CD4-positive, alpha-beta memory T cell (primary cell): Measurements from ENCODE around the gene GLB1L2. TPM values are rescaled to one million over a fixed set of nuclear protein-coding genes. Genes with fewer than 3 reads are reported as not detected.

Experiments used
- CTCF ChIA-PET: fragments of 350-600 bp; sonication (Branson Sonifier 250); formaldehyde crosslinking; loops from one replicate; lab custom pipeline; 2021; ENCODE audit warnings: inconsistent platforms; ENCODE audit not compliant: partially characterized antibody; lab: Charles Lee
- POLR2A ChIA-PET: fragments of 350-600 bp; sonication (Branson Sonifier 250); formaldehyde crosslinking; loops from one replicate; lab custom pipeline; 2021; ENCODE audit not compliant: partially characterized antibody; lab: Charles Lee
- DNase-seq, 5 donors: peaks; one replicate each; pipeline versions ENCODE4 v3.0.0 to v3.0.0-alpha.2; 2020 to 2022; ENCODE audit warnings: mixed read lengths in 1 of 5
- H3K27ac ChIP-seq: one replicate; pipeline ENCODE4 v1.7.0; 2013; ENCODE audit warnings: low read depth, low read length
- H3K27me3 ChIP-seq: 2 replicates; pipeline ENCODE4 v1.7.0; 2013; ENCODE audit warnings: mild to moderate bottlenecking, low read length, moderate library complexity; ENCODE audit not compliant: insufficient read depth
- H3K36me3 ChIP-seq: 2 replicates; pipeline ENCODE4 v1.7.0; 2013; ENCODE audit warnings: mild to moderate bottlenecking, low read length, moderate library complexity; ENCODE audit not compliant: insufficient read depth
- H3K4me1 ChIP-seq: 2 replicates; pipeline ENCODE4 v1.7.0; 2013; ENCODE audit warnings: mild to moderate bottlenecking, low read length, moderate library complexity; ENCODE audit not compliant: insufficient read depth
- H3K4me3 ChIP-seq, 2 donors: one replicate each; pipeline ENCODE4 v1.7.0; 2013; ENCODE audit warnings: low read length in 2 of 2, mild to moderate bottlenecking in 1 of 2
- H3K9me3 ChIP-seq, 2 donors: one replicate each; pipeline ENCODE4 v1.7.0; 2013; ENCODE audit warnings: low read length in 2 of 2, control low read depth in 1 of 2; ENCODE audit not compliant: control insufficient read depth in 1 of 2
- H3K27ac Mint-ChIP-seq, 7 donors: one replicate each; pipeline ENCODE4 v1.8.0; 2020 to 2021; ENCODE audit warnings: mixed read lengths in 7 of 7, mild to moderate bottlenecking in 6 of 7, inconsistent platforms in 3 of 7, moderate library complexity in 3 of 7
- H3K27me3 Mint-ChIP-seq, 2 donors: one replicate each; pipeline ENCODE4 v1.8.0; 2020 to 2021; ENCODE audit warnings: mixed read lengths in 2 of 2
- H3K36me3 Mint-ChIP-seq, 2 donors: one replicate each; pipeline ENCODE4 v1.8.0; 2020 to 2021; ENCODE audit warnings: mixed read lengths in 2 of 2, inconsistent platforms in 1 of 2, mild to moderate bottlenecking in 1 of 2
- H3K4me1 Mint-ChIP-seq, 4 donors: one replicate each; pipeline ENCODE4 v1.8.0; 2020 to 2021; ENCODE audit warnings: mixed read lengths in 4 of 4, mild to moderate bottlenecking in 1 of 4
- H3K4me3 Mint-ChIP-seq, 8 donors: one replicate each; pipeline ENCODE4 v1.8.0; 2020 to 2021; ENCODE audit warnings: mixed read lengths in 8 of 8, mild to moderate bottlenecking in 7 of 8, moderate library complexity in 6 of 8, inconsistent platforms in 3 of 8
- H3K9me3 Mint-ChIP-seq, 8 donors: one replicate each; pipeline ENCODE4 v1.8.0; 2020 to 2021; ENCODE audit warnings: mixed read lengths in 8 of 8, mild to moderate bottlenecking in 5 of 8, inconsistent platforms in 3 of 8, moderate library complexity in 1 of 8
- intact Hi-C: fragments of 100-400 bp; cut with micrococcal nuclease; formaldehyde crosslinking; loops from one replicate; pipeline ENCODE4 v1.15.1; 2023
- polyA plus RNA-seq, 2 donors: library from polyadenylated mRNA; unstranded; fragments of 300-500 nt; fragmentation: Illumina TruSeq; gene quantifications; one replicate each; pipeline ENCODE4 v1.2.3, GENCODE V29; 2021
- total RNA-seq, 2 experiments: library from RNA; stranded (reverse); gene quantifications; one replicate each; pipeline ENCODE4 v1.2.3, GENCODE V29; 2021

Gene GLB1L2
- total and polyA plus RNA-seq, 4 experiments from 2014 or later = 0.43 to 1.5 (median 0.99) TPM

DNA sequence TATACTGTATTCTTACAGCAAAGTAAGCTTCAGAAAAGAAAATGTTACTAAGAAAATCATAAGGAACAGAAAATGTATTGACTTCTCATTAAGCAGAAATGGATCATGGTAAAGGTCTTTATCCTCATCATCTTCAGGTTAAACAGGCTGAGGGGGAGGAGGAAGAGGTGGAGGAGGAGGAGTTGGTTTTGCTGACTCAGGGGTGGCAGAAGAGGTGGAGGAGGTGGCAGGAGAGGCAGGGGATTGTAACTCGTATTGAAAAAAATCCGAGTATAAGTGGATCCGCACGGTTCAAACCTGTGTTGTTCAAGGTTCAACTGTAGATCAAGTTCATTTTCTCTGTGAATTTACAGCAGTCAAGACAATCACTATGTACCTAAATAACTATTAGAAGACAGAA is 42.6 kb upstream of the GLB1L2 start:
- no peaks in the 10 kb centered on the region for H3K4me1 Mint-ChIP-seq
- DNase-seq = no peak
- Histone ChIP-seq H3K9me3 (no peaks in the 10 kb centered on the region), H3K36me3 (no peaks in the 10 kb centered on the region), H3K4me1 (no peaks in the 10 kb centered on the region), H3K27ac (no peak overlapping the region), H3K4me3 (no peak overlapping the region), H3K27me3 (no peaks in the 10 kb centered on the region)
- H3K27ac Mint-ChIP-seq = no peak overlapping the region
- CTCF ChIA-PET = interaction anchor here (1.6 kb wide), 1 partner anchor 11 kb away, joined by 3 read pairs; no protein-coding TSS in a partner anchor
- POLR2A ChIA-PET = no interaction called here
- no peak overlapping the region for H3K4me3 Mint-ChIP-seq
- intact Hi-C loops = no loop called here
- H3K36me3 Mint-ChIP-seq = no peaks in the 10 kb centered on the region
- H3K27me3 Mint-ChIP-seq = no peaks in the 10 kb centered on the region
- no peaks in the 10 kb centered on the region for H3K9me3 Mint-ChIP-seq

DNA sequence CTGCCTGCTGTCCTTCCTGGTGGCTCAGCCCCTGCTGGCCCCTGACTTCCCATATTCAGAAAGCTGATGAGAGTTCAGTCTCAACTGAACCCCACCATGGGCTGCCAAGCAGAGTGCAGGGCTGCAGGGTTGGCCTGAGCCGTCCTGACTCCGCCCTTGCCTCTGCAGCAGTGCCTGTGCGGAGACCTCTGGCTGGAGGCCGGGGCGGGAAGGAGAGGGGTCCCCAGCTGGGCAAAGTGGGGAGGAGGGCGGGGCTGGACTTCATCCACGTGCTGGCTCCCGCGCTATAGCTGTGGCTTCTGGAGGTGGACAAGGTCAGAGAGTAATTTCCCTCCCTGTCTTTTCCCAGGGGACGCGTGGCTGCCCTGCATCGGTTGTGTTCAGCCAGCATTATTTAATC is 42.0 kb upstream of the GLB1L2 start:
- Histone ChIP-seq H3K27ac (no peak overlapping the region), H3K4me1 (no peaks in the 10 kb centered on the region), H3K4me3 (no peak overlapping the region), H3K9me3 (no peaks in the 10 kb centered on the region), H3K27me3 (no peaks in the 10 kb centered on the region), H3K36me3 (no peaks in the 10 kb centered on the region)
- DNase-seq = no peak
- intact Hi-C loops = no loop called here
- no peak overlapping the region for H3K27ac Mint-ChIP-seq
- H3K36me3 Mint-ChIP-seq = no peaks in the 10 kb centered on the region
- H3K4me3 Mint-ChIP-seq = no peak overlapping the region
- H3K4me1 Mint-ChIP-seq = no peaks in the 10 kb centered on the region
- no peaks in the 10 kb centered on the region for H3K27me3 Mint-ChIP-seq
- H3K9me3 Mint-ChIP-seq = no peaks in the 10 kb centered on the region
- ChIA-PET CTCF (no interaction called here), POLR2A (no interaction called here)

DNA sequence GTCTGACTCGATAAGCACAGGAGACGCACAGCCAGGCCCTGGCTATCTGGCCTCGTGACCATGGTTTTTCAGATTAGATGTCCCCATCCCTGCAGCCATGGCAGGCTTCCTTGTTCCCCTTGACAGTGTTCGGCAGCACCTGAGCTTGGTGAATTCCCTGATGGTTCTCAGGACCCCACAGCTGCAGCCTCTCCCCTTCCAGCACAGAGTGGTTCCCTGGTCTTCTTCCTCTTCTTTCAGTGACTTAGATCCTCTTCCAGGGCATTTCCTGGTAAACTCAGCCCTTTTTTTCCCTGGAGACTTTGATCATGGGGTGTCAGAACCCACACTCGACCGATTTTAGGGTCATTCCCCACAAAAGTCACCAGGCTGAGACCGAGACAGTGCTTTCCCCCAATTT is 41.1 kb upstream of the GLB1L2 start:
- no peaks in the 10 kb centered on the region for H3K4me1 Mint-ChIP-seq
- no peaks in the 10 kb centered on the region for H3K36me3 ChIP-seq
- POLR2A ChIA-PET = no interaction called here
- H3K4me3 ChIP-seq = no peak overlapping the region
- CTCF ChIA-PET = no interaction called here
- H3K27me3 ChIP-seq = no peaks in the 10 kb centered on the region
- H3K4me1 ChIP-seq = no peaks in the 10 kb centered on the region
- intact Hi-C loops = no loop called here
- H3K27ac Mint-ChIP-seq = no peak overlapping the region
- no peak overlapping the region for H3K4me3 Mint-ChIP-seq
- H3K9me3 ChIP-seq = no peaks in the 10 kb centered on the region
- H3K9me3 Mint-ChIP-seq = no peaks in the 10 kb centered on the region
- H3K27me3 Mint-ChIP-seq = no peaks in the 10 kb centered on the region
- DNase-seq = no peak
- no peaks in the 10 kb centered on the region for H3K36me3 Mint-ChIP-seq
- no peak overlapping the region for H3K27ac ChIP-seq

DNA sequence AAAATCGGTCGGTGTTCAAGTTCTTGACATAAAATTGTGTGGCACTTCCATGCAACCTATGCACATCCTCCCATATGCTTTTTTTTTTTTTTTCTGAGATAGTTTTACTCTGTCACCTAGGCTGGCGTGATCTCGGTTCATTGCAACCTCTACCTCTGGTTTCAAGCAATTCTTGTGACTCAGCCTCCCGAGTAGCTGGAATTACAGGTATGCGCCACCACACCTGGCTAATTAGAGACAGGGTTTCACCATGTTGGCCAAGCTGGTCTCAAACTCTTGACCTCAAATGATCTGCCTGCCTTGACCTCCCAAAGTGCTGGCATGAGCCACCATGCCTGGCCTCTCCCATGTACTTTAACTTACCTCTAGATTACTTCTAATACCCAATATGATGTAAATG is 40.6 kb upstream of the GLB1L2 start:
- H3K4me1 Mint-ChIP-seq = no peaks in the 10 kb centered on the region
- no peak overlapping the region for H3K27ac ChIP-seq
- DNase-seq = no peak
- H3K27me3 ChIP-seq = no peaks in the 10 kb centered on the region
- H3K36me3 Mint-ChIP-seq = no peaks in the 10 kb centered on the region
- H3K4me3 ChIP-seq = no peak overlapping the region
- no peaks in the 10 kb centered on the region for H3K9me3 Mint-ChIP-seq
- intact Hi-C loops = no loop called here
- POLR2A ChIA-PET = no interaction called here
- H3K4me1 ChIP-seq = no peaks in the 10 kb centered on the region
- no peak overlapping the region for H3K4me3 Mint-ChIP-seq
- CTCF ChIA-PET = no interaction called here
- no peaks in the 10 kb centered on the region for H3K36me3 ChIP-seq
- no peaks in the 10 kb centered on the region for H3K9me3 ChIP-seq
- no peak overlapping the region for H3K27ac Mint-ChIP-seq
- H3K27me3 Mint-ChIP-seq = no peaks in the 10 kb centered on the region

DNA sequence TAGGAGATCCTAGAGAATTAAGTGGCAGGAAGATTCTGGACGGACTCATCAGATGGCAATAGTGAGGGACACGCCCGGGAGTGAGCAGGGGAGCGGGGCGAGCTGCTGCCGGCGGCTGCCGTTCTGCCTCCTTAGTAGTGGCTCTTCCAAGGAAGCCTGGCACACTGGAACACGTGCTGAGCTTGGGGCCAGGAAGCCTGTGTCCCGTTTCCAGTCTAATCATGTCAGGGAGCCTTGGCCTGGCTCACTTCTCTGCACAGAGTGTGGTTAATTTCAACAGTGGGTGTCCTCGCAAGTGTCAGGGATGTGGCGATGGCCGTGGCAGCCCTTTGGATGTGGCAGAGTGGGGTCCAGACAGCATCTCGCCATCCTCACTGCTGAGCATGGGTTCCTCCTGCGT is 39.1 kb upstream of the GLB1L2 start:
- H3K4me3 ChIP-seq = no peak overlapping the region
- Mint-ChIP-seq H3K36me3 (no peaks in the 10 kb centered on the region), H3K27ac (peak overlapping the region in 1 of 7 donors; percentile 63), H3K4me3 (no peak overlapping the region), H3K27me3 (no peaks in the 10 kb centered on the region), H3K9me3 (no peaks in the 10 kb centered on the region), H3K4me1 (no peaks in the 10 kb centered on the region)
- no peaks in the 10 kb centered on the region for H3K4me1 ChIP-seq
- ChIA-PET POLR2A (no interaction called here), CTCF (interaction anchor here (1.4 kb wide), 1 partner anchor 17 kb away, joined by 4 read pairs; no protein-coding TSS in a partner anchor)
- DNase-seq = no peak
- intact Hi-C loops = no loop called here
- H3K36me3 ChIP-seq = no peaks in the 10 kb centered on the region
- H3K27me3 ChIP-seq = no peaks in the 10 kb centered on the region
- no peak overlapping the region for H3K27ac ChIP-seq
- H3K9me3 ChIP-seq = no peaks in the 10 kb centered on the region

DNA sequence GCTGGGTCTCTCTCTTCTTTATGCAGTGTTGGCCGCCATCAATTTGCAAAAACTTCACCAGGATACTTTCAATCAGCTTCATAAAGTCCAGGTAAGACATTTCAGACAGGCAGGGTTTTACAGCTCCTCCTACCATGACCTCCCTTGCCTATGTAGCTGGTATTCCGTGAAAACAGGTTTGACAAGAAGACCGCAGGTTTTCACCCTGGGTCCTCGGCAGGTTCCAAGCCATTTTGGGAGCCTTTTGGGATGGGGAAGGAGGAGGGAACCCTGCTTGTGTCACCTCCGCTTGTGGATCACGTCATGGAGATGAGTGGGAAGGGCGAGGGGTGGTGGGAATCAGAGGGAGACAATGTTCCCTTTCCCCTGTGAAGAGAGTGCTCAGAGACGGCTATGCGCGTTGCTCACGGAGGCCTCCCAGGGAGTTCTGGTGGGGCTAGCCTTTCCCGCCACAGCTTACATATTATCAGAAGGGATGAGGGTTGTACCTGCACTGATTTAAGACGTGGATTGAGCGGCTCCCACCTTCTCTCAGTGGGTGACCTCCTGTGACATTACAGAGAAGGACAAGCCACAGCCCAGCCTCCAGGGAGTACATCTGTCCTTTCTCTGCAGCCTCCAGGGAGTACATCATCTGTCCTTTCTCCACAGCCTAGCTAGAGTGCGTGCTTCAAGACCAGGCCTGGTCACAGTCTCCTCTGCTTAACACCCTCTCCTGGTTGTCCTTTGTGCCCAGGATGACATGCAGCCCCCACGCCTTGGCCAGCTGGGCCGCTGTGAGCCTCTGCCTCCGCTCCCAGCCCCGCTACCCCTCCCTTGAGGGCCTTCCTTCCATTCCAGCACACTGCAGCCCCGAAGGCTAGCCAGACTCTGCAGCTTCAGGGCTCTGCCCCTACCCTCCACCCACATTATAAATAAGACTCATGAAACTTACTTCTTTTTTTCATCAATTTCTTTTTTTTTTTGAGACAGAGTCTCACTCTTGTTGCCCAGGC is 38.4 kb upstream of the GLB1L2 start:
- H3K4me3 Mint-ChIP-seq = no peak overlapping the region
- Histone ChIP-seq H3K4me1 (no peaks in the 10 kb centered on the region), H3K36me3 (no peaks in the 10 kb centered on the region), H3K27ac (no peak overlapping the region), H3K27me3 (no peaks in the 10 kb centered on the region), H3K4me3 (no peak overlapping the region), H3K9me3 (no peaks in the 10 kb centered on the region)
- no peaks in the 10 kb centered on the region for H3K4me1 Mint-ChIP-seq
- no peak for DNase-seq
- intact Hi-C loops = no loop called here
- no peak overlapping the region for H3K27ac Mint-ChIP-seq
- H3K36me3 Mint-ChIP-seq = no peaks in the 10 kb centered on the region
- no peaks in the 10 kb centered on the region for H3K9me3 Mint-ChIP-seq
- no peaks in the 10 kb centered on the region for H3K27me3 Mint-ChIP-seq
- ChIA-PET CTCF (interaction anchor here (1.4 kb wide), 1 partner anchor 18 kb away, joined by 4 read pairs; no protein-coding TSS in a partner anchor), POLR2A (no interaction called here)

DNA sequence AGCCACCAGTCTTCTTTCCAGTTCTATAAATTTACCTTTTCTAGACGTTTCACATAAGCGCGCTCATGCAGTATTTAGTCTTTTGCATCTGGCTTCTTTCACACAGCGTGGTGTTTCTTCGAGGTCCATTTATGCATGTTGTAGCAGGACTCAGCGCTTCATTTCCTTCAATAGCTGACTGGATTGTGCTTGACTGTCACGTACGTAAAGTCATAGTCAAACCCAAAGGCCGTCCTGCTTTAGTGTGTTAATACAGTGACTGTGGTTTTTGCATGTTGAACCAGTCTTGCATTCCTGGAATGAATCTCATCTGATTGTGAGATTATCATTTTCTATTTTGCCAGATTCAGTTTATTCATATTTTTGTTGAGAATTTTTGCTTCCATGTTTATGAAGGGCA is 37.1 kb upstream of the GLB1L2 start:
- no peaks in the 10 kb centered on the region for H3K36me3 Mint-ChIP-seq
- ChIA-PET CTCF (no interaction called here), POLR2A (no interaction called here)
- intact Hi-C loops = no loop called here
- no peaks in the 10 kb centered on the region for H3K9me3 Mint-ChIP-seq
- Histone ChIP-seq H3K27me3 (no peaks in the 10 kb centered on the region), H3K36me3 (no peaks in the 10 kb centered on the region), H3K4me1 (no peaks in the 10 kb centered on the region), H3K9me3 (no peaks in the 10 kb centered on the region), H3K27ac (no peak overlapping the region), H3K4me3 (no peak overlapping the region)
- no peaks in the 10 kb centered on the region for H3K4me1 Mint-ChIP-seq
- H3K4me3 Mint-ChIP-seq = no peak overlapping the region
- no peaks in the 10 kb centered on the region for H3K27me3 Mint-ChIP-seq
- H3K27ac Mint-ChIP-seq = no peak overlapping the region
- DNase-seq = no peak
